ENCODE results near the gene TNC. TPM values are rescaled to one million over a fixed set of nuclear protein-coding genes. Genes with fewer than 3 reads are reported as not detected.

TNC gene
- total and polyA plus RNA-seq, 2 donors (not counting 1 experiment from before 2014, with no cell fraction given), result not detected

DNA sequence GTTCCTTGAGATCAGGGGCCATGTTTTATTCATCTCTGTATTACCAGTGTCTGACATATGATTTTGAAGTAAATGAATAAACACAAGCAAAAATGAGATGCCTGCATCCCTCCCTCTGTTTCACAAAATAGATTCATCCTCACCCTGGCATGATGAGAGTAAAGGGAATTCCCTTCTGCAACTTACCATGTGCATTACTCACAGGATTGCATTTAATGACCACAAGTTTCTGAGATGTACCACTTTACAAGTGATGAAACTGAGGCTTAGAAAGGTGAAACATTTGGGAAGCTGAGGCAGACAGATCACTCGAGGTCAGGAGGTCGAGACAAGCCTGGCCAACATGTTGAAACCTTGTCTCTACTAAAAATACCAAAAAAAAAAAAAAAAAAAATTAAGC lies 113.4 kb downstream of the TNC start:
- no peak for ATAC-seq (ENCODE audit: low read depth)
- Histone ChIP-seq H3K36me3 (replicated peaks in 1 of 2; ENCODE audit: control extremely low read depth in 1 of 2, control insufficient read depth in 1 of 2, extremely low read depth in 1 of 2, insufficient read depth in 2 of 2, low read length in 1 of 2) (no peaks in the 10 kb centered on the region), H3K4me2 (replicated peaks; ENCODE audit: low read depth, low read length, poor library complexity, severe bottlenecking) (no peak overlapping the region), H3K79me2 (ENCODE audit: control insufficient read depth, insufficient read depth, low read length) (no peaks in the 10 kb centered on the region), H3K4me1 (ENCODE audit: control insufficient read depth in 2 of 2, insufficient read depth in 2 of 2, low read length in 2 of 2) (no peaks in the 10 kb centered on the region), H2AFZ (ENCODE audit: insufficient read depth, low read depth, low read length, poor library complexity, severe bottlenecking) (no peak overlapping the region), H4K20me1 (ENCODE audit: control insufficient read depth, insufficient read depth, low read length, poor library complexity, severe bottlenecking) (no peaks in the 10 kb centered on the region), H3K27ac (ENCODE audit: low read length in 2 of 2) (no peak overlapping the region), H3K4me3 (ENCODE audit: control extremely low read depth in 1 of 5, extremely low read depth in 1 of 5, insufficient read depth in 1 of 5, low read depth in 2 of 5, low read length in 4 of 5) (no peak overlapping the region), H3K9ac (ENCODE audit: low read length) (no peak overlapping the region), H3K9me3 (ENCODE audit: control extremely low read depth in 1 of 3, control insufficient read depth in 2 of 3, insufficient read depth in 1 of 3, low read length in 2 of 3) (no peaks in the 10 kb centered on the region), H3K27me3 (replicated peaks in 1 of 4; ENCODE audit: control extremely low read depth in 1 of 4, control insufficient read depth in 3 of 4, insufficient read depth in 4 of 4, low read length in 3 of 4) (peaks cover 0 to 4% (median 0%) of the 10 kb centered on the region in 4 experiments)
- Mint-ChIP-seq H3K4me3 (no peak overlapping the region), H3K27ac (no peak overlapping the region), H3K27me3 (peaks cover 22% of the 10 kb centered on the region), H3K9me3 (ENCODE audit: insufficient read depth) (no peaks in the 10 kb centered on the region), H3K4me1 (no peaks in the 10 kb centered on the region)
- CTCF ChIA-PET, result interaction anchor here (1.1 to 14.4 kb wide), 3 partner anchors 98 to 324 kb away, joined by 3 to 239 read pairs (median 3); no protein-coding TSS in a partner anchor
- TF ChIP-seq EZH2 (IDR thresholded peaks at IDR 0.05; ENCODE audit: borderline replicate concordance, insufficient read depth, low read depth, low read length, poor library complexity, severe bottlenecking), result no peak
- TF ChIP-seq, protein P1, sequence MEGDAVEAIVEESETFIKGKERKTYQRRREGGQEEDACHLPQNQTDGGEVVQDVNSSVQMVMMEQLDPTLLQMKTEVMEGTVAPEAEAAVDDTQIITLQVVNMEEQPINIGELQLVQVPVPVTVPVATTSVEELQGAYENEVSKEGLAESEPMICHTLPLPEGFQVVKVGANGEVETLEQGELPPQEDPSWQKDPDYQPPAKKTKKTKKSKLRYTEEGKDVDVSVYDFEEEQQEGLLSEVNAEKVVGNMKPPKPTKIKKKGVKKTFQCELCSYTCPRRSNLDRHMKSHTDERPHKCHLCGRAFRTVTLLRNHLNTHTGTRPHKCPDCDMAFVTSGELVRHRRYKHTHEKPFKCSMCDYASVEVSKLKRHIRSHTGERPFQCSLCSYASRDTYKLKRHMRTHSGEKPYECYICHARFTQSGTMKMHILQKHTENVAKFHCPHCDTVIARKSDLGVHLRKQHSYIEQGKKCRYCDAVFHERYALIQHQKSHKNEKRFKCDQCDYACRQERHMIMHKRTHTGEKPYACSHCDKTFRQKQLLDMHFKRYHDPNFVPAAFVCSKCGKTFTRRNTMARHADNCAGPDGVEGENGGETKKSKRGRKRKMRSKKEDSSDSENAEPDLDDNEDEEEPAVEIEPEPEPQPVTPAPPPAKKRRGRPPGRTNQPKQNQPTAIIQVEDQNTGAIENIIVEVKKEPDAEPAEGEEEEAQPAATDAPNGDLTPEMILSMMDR (IDR thresholded peaks at IDR 0.05), result no peak
- intact Hi-C loops (cut with micrococcal nuclease), result no loop called here
- POLR2A ChIA-PET, result no interaction called here
- no peak for DNase-seq
- no CpG with 5 or more reads among the region's 2 CpGs for WGBS (ENCODE audit: insufficient coverage)

DNA sequence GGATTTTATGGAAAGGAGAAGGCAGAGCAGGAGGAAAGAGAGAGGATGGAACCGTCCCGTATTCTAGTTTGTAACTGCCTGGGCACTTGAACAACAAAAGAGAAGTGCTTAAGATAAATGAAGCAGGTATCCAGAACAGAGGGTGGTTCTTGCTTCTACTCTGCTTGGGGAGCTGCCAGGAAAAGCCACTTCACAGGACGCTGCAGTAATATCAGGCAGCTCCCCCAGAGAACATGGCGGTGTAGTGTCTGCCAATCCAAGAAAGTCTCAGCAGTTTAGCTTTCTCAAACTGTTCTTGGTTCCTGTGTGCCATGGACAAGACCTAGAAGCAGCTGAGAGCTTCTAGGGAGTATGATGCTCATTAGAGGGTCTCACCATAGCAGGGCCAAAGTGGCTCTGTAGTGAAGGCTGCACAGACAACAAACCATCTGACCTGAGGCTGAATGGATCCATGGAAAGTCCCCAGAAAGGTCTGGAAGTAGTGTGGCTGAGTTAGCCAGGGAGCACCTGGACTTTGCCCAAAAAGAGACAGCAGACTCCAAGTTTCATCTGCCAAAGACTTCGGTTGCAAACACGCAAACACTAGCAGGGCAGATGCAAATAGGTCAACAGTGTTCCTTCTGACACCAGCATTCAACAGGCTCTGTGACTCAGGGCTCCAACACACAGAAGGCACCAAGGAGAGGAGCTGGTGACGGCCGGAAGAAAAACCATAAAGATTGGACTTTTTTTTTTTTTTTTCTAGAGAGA lies 115.4 kb downstream of the TNC start:
- no peaks in the 10 kb centered on the region for H3K4me1 ChIP-seq (ENCODE audit: control insufficient read depth in 2 of 2, insufficient read depth in 2 of 2, low read length in 2 of 2)
- Mint-ChIP-seq H3K27ac (no peak overlapping the region), H3K9me3 (ENCODE audit: insufficient read depth) (no peaks in the 10 kb centered on the region), H3K4me3 (no peak overlapping the region), H3K4me1 (no peaks in the 10 kb centered on the region), H3K27me3 (peaks cover 23% of the 10 kb centered on the region)
- ATAC-seq (ENCODE audit: low read depth) (no peak), DNase-seq (no peak)
- H3K36me3 ChIP-seq (replicated peaks in 1 of 2; ENCODE audit: control extremely low read depth in 1 of 2, control insufficient read depth in 1 of 2, extremely low read depth in 1 of 2, insufficient read depth in 2 of 2, low read length in 1 of 2), result no peaks in the 10 kb centered on the region
- POLR2A ChIA-PET, result no interaction called here
- H3K9me3 ChIP-seq (ENCODE audit: control extremely low read depth in 1 of 3, control insufficient read depth in 2 of 3, insufficient read depth in 1 of 3, low read length in 2 of 3), result no peaks in the 10 kb centered on the region
- H3K4me3 ChIP-seq (ENCODE audit: control extremely low read depth in 1 of 5, extremely low read depth in 1 of 5, insufficient read depth in 1 of 5, low read depth in 2 of 5, low read length in 4 of 5), result no peak overlapping the region
- H3K9ac ChIP-seq (ENCODE audit: low read length), result no peak overlapping the region
- peaks cover 0 to 4% (median 0%) of the 10 kb centered on the region in 4 experiments for H3K27me3 ChIP-seq (replicated peaks in 1 of 4; ENCODE audit: control extremely low read depth in 1 of 4, control insufficient read depth in 3 of 4, insufficient read depth in 4 of 4, low read length in 3 of 4)
- CTCF ChIA-PET, result interaction anchor here (1.3 kb wide), 1 partner anchor 12 kb away, joined by 5 read pairs; no protein-coding TSS in a partner anchor
- no peak for TF ChIP-seq EZH2 (IDR thresholded peaks at IDR 0.05; ENCODE audit: borderline replicate concordance, insufficient read depth, low read depth, low read length, poor library complexity, severe bottlenecking)
- TF ChIP-seq, protein P1 (IDR thresholded peaks at IDR 0.05), result no peak
- no peaks in the 10 kb centered on the region for H4K20me1 ChIP-seq (ENCODE audit: control insufficient read depth, insufficient read depth, low read length, poor library complexity, severe bottlenecking)
- intact Hi-C loops (cut with micrococcal nuclease), result no loop called here
- no peak overlapping the region for H3K4me2 ChIP-seq (replicated peaks; ENCODE audit: low read depth, low read length, poor library complexity, severe bottlenecking)
- WGBS (ENCODE audit: insufficient coverage), result 78% methylated on average over 6 of the region's 8 CpGs
- no peaks in the 10 kb centered on the region for H3K79me2 ChIP-seq (ENCODE audit: control insufficient read depth, insufficient read depth, low read length)
- no peak overlapping the region for H3K27ac ChIP-seq (ENCODE audit: low read length in 2 of 2)
- H2AFZ ChIP-seq (ENCODE audit: insufficient read depth, low read depth, low read length, poor library complexity, severe bottlenecking), result no peak overlapping the region

All from B cell (primary cell).